Measurements from ENCODE around the gene SPAG16. TPM values are rescaled to one million over a fixed set of nuclear protein-coding genes. Genes with fewer than 3 reads are reported as not detected.

SPAG16 gene
- total RNA-seq, 1 experiment from 2014 or later = 16.0 TPM

- TF ChIP-seq ZNF532 (CRISPR knock-in tag; IDR thresholded peaks at IDR 0.05; ENCODE audit: borderline replicate concordance) (no peak), IRF1 (CRISPR knock-in tag; IDR thresholded peaks at IDR 0.05) (no peak), PRDM15 (CRISPR knock-in tag; IDR thresholded peaks at IDR 0.05) (no peak), NR3C1 (CRISPR knock-in tag; conservative IDR thresholded peaks at IDR 0.05; ENCODE audit: low read depth) (no peak), ZNF232 (CRISPR knock-in tag; IDR thresholded peaks at IDR 0.05) (no peak), FOXP1 (CRISPR knock-in tag; IDR thresholded peaks at IDR 0.05; ENCODE audit: borderline replicate concordance) (no peak), ZNF263 (CRISPR knock-in tag; IDR thresholded peaks at IDR 0.05; ENCODE audit: low read depth) (no peak), EMX1 (CRISPR knock-in tag; IDR thresholded peaks at IDR 0.05) (no peak)
Measured at GRCh38 chr2:214075456-214075855, 791.2 kb downstream of the SPAG16 start (continued).

- Mint-ChIP-seq H3K9me3 (no peaks in the 10 kb centered on the region), H3K27ac (no peak overlapping the region; the same call in 1 of the 2 replicates), H3K4me1 (peaks cover 11% of the 10 kb centered on the region), H3K27me3 (ENCODE audit: low read depth) (no peaks in the 10 kb centered on the region), H3K4me3 (no peak overlapping the region), H3K36me3 (no peaks in the 10 kb centered on the region)
- ChIA-PET POLR2A (no interaction called here), CTCF (no interaction called here)
- ATAC-seq = no peak
- TF ChIP-seq OVOL2 (CRISPR knock-in tag; IDR thresholded peaks at IDR 0.05; ENCODE audit: borderline replicate concordance) (no peak), AFF4 (CRISPR knock-in tag; IDR thresholded peaks at IDR 0.05; ENCODE audit: borderline replicate concordance) (no peak), USF1 (CRISPR knock-in tag; IDR thresholded peaks at IDR 0.05) (no peak), E2F5 (CRISPR knock-in tag; IDR thresholded peaks at IDR 0.05) (no peak), MYBL2 (CRISPR knock-in tag; IDR thresholded peaks at IDR 0.05) (no peak), GABPB1 (CRISPR knock-in tag; IDR thresholded peaks at IDR 0.05) (no peak), IRF2 (CRISPR knock-in tag; IDR thresholded peaks at IDR 0.05; ENCODE audit: borderline replicate concordance, low read depth) (no peak), ZNF396 (CRISPR knock-in tag; IDR thresholded peaks at IDR 0.05; ENCODE audit: borderline replicate concordance) (no peak), ZNF671 (CRISPR knock-in tag; IDR thresholded peaks at IDR 0.05) (no peak), ZNF232 (CRISPR knock-in tag; IDR thresholded peaks at IDR 0.05) (no peak), GTF2I (CRISPR knock-in tag; conservative IDR thresholded peaks at IDR 0.05) (no peak), ERG (CRISPR knock-in tag; IDR thresholded peaks at IDR 0.05) (no peak), TEAD4 (CRISPR knock-in tag; IDR thresholded peaks at IDR 0.05) (no peak), JUN (CRISPR knock-in tag; IDR thresholded peaks at IDR 0.05) (no peak)
- DNase-seq (ENCODE audit: low spot score) = no peak
Measured at GRCh38 chr2:214076527-214076926, 792.3 kb downstream of the SPAG16 start.
